H9 (cell line): Measurements from ENCODE around the gene ASS1. TPM values are rescaled to one million over a fixed set of nuclear protein-coding genes. Genes with fewer than 3 reads are reported as not detected.

ENCODE experiments used
- DNase-seq: peaks from one replicate; pipeline ENCODE4 v3.0.0-alpha.2; 2017
- H2AFZ ChIP-seq: one replicate; pipeline ENCODE4 v1.6.1; 2013; ENCODE audit warnings: mild to moderate bottlenecking, low read length, control low read depth, moderate library complexity
- H2AK5ac ChIP-seq: 2 replicates; pipeline ENCODE4 v1.6.1; 2013; ENCODE audit warnings: low read length, control low read depth, mixed read lengths; ENCODE audit not compliant: insufficient read length
- H2BK120ac ChIP-seq: one replicate; pipeline ENCODE4 v1.6.1; 2013; ENCODE audit warnings: low read depth, mild to moderate bottlenecking, low read length, control low read depth, inconsistent platforms; ENCODE audit not compliant: poor library complexity, severe bottlenecking
- H2BK12ac ChIP-seq: 2 replicates; pipeline ENCODE4 v1.6.1; 2013; ENCODE audit warnings: low read length, control low read depth, mixed read lengths, low read depth; ENCODE audit not compliant: insufficient read length
- H2BK15ac ChIP-seq: 2 replicates; pipeline ENCODE4 v1.6.1; 2013; ENCODE audit warnings: low read depth, low read length, control low read depth
- H2BK20ac ChIP-seq: one replicate; pipeline ENCODE4 v1.6.1; 2013; ENCODE audit warnings: low read depth, mild to moderate bottlenecking, low read length, control low read depth, inconsistent platforms; ENCODE audit not compliant: poor library complexity, severe bottlenecking
- H2BK5ac ChIP-seq: 2 replicates; pipeline ENCODE4 v1.6.1; 2013; ENCODE audit warnings: low read length, control low read depth, mixed read lengths; ENCODE audit not compliant: insufficient read length
- H3K14ac ChIP-seq: 2 replicates; pipeline ENCODE4 v1.6.1; 2013; ENCODE audit warnings: low read length, control low read depth; ENCODE audit not compliant: insufficient read depth
- H3K18ac ChIP-seq: 2 replicates; pipeline ENCODE4 v1.6.1; 2013; ENCODE audit warnings: low read depth, mild to moderate bottlenecking, mixed read lengths, low read length, control low read depth; ENCODE audit not compliant: insufficient read length
- H3K23ac ChIP-seq: 2 replicates; pipeline ENCODE4 v1.6.1; 2013; ENCODE audit warnings: low read length, control low read depth, mixed read lengths, low read depth; ENCODE audit not compliant: insufficient read length
- H3K23me2 ChIP-seq: 2 replicates; pipeline ENCODE4 v1.6.1; 2013; ENCODE audit warnings: low read depth, mild to moderate bottlenecking, mixed read lengths, low read length, control low read depth; ENCODE audit not compliant: insufficient read length, poor library complexity, severe bottlenecking
- H3K27ac ChIP-seq: 2 replicates; pipeline ENCODE4 v1.5.1; 2013; ENCODE audit warnings: low read length, control low read depth, mixed read lengths, low read depth; ENCODE audit not compliant: insufficient read length
- H3K27me3 ChIP-seq: 2 replicates; pipeline ENCODE4 v1.6.1; 2013; ENCODE audit warnings: low read length, control low read depth, inconsistent platforms; ENCODE audit not compliant: insufficient read depth
- H3K4ac ChIP-seq: 2 replicates; pipeline ENCODE4 v1.6.1; 2013; ENCODE audit warnings: low read depth, mild to moderate bottlenecking, control low read depth, inconsistent platforms, low read length, moderate library complexity
- H3K4me1 ChIP-seq: 2 replicates; pipeline ENCODE4 v1.6.1; 2013; ENCODE audit warnings: low read length, control low read depth, inconsistent platforms; ENCODE audit not compliant: insufficient read depth
- H3K4me2 ChIP-seq: 2 replicates; pipeline ENCODE4 v1.6.1; 2013; ENCODE audit warnings: low read length, control low read depth, mixed read lengths; ENCODE audit not compliant: insufficient read length, insufficient read depth
- H3K56ac ChIP-seq: 2 replicates; pipeline ENCODE4 v1.6.1; 2013; ENCODE audit warnings: low read depth, mild to moderate bottlenecking, mixed read lengths, low read length, control low read depth; ENCODE audit not compliant: insufficient read length
- H3K79me1 ChIP-seq: 2 replicates; pipeline ENCODE4 v1.6.1; 2013; ENCODE audit warnings: low read depth, mild to moderate bottlenecking, moderate library complexity, low read length, control low read depth, inconsistent platforms; ENCODE audit not compliant: insufficient read depth, poor library complexity, severe bottlenecking
- H3K79me2 ChIP-seq: 2 replicates; pipeline ENCODE4 v1.6.1; 2013; ENCODE audit warnings: low read length, control low read depth, inconsistent platforms; ENCODE audit not compliant: insufficient read depth
- H3K9ac ChIP-seq: 2 replicates; pipeline ENCODE4 v1.6.1; 2013; ENCODE audit warnings: low read length, control low read depth, mixed read lengths; ENCODE audit not compliant: insufficient read length; ENCODE audit errors: extremely low read depth
- H3K9me3 ChIP-seq: one replicate; pipeline ENCODE4 v1.6.1; 2013; ENCODE audit warnings: low read depth, low read length, inconsistent platforms; ENCODE audit not compliant: control insufficient read depth
- H3T11ph ChIP-seq: one replicate; pipeline ENCODE4 v1.6.1; 2013; ENCODE audit warnings: mild to moderate bottlenecking, low read length, control low read depth, inconsistent platforms
- H4K20me1 ChIP-seq: one replicate; pipeline ENCODE4 v1.6.1; 2013; ENCODE audit not compliant: control insufficient read depth, insufficient read length, insufficient read depth
- H4K5ac ChIP-seq: 2 replicates; pipeline ENCODE4 v1.6.1; 2013; ENCODE audit warnings: low read depth, mild to moderate bottlenecking, mixed read lengths, low read length, control low read depth; ENCODE audit not compliant: insufficient read length
- H4K8ac ChIP-seq: replicated peaks from 2 replicates; pipeline ENCODE4 v1.6.1; 2013; ENCODE audit warnings: low read length, control low read depth, mixed read lengths, low read depth; ENCODE audit not compliant: insufficient read length
- H4K91ac ChIP-seq: 2 replicates; pipeline ENCODE4 v1.6.1; 2013; ENCODE audit warnings: low read depth, mild to moderate bottlenecking, moderate library complexity, mixed read lengths, low read length, control low read depth; ENCODE audit not compliant: insufficient read length
- H3K27ac Mint-ChIP-seq, 3 experiments: 2 replicates in 2 of 3; 3 replicates in 1 of 3; pipeline ENCODE4 v1.8.0; 2020 to 2021; ENCODE audit warnings: mixed read lengths in 3 of 3, mild to moderate bottlenecking in 1 of 3, moderate library complexity in 1 of 3
- H3K27me3 Mint-ChIP-seq: 2 replicates; pipeline ENCODE4 v1.8.0; 2021; ENCODE audit warnings: low read depth, mild to moderate bottlenecking, moderate library complexity, mixed read lengths
- H3K36me3 Mint-ChIP-seq, 3 experiments: 2 replicates in 2 of 3; 3 replicates in 1 of 3; pipeline ENCODE4 v1.8.0; 2020 to 2021; ENCODE audit warnings: low read depth in 3 of 3, mixed read lengths in 3 of 3; ENCODE audit not compliant: insufficient read depth in 1 of 3
- H3K4me1 Mint-ChIP-seq, 2 experiments: 2 replicates each; pipeline ENCODE4 v1.8.0; 2020; ENCODE audit warnings: mixed read lengths in 2 of 2
- H3K4me3 Mint-ChIP-seq, 2 experiments: 2 replicates in 1 of 2; 3 replicates in 1 of 2; pipeline ENCODE4 v1.8.0; 2020 to 2021; ENCODE audit warnings: mild to moderate bottlenecking in 2 of 2, mixed read lengths in 2 of 2, moderate library complexity in 1 of 2
- H3K9me3 Mint-ChIP-seq, 2 experiments: 2 replicates in 1 of 2; 3 replicates in 1 of 2; pipeline ENCODE4 v1.8.0; 2020; ENCODE audit warnings: mild to moderate bottlenecking in 2 of 2, mixed read lengths in 2 of 2, moderate library complexity in 1 of 2
- WGBS: extraction: QIAGEN DNeasy Blood & Tissue Kit; methylation state at CpG from one replicate; pipeline ENCODE4 v1.1.7; 2013; ENCODE audit warnings: missing lambda C conversion rate, low lambda C conversion rate, mixed read lengths; ENCODE audit not compliant: insufficient read length; ENCODE audit errors: extremely low coverage; 5-methylcytosine and 5-hydroxymethylcytosine counted together
- total RNA-seq: library from RNA; stranded (reverse); gene quantifications from 2 replicates; pipeline ENCODE4 v1.2.1, GENCODE V29; 2021
- TF ChIP-seq, protein P1 (sequence below): fragments of 200-600 bp; sonication (generic); conservative IDR thresholded peaks from 3 replicates; pipeline ENCODE4 v1.8.0; 2021; ENCODE audit warnings: antibody characterized with exemption, mild to moderate bottlenecking

The ASS1 gene
- total RNA-seq, 1 experiment from 2014 or later: 118 TPM

DNA sequence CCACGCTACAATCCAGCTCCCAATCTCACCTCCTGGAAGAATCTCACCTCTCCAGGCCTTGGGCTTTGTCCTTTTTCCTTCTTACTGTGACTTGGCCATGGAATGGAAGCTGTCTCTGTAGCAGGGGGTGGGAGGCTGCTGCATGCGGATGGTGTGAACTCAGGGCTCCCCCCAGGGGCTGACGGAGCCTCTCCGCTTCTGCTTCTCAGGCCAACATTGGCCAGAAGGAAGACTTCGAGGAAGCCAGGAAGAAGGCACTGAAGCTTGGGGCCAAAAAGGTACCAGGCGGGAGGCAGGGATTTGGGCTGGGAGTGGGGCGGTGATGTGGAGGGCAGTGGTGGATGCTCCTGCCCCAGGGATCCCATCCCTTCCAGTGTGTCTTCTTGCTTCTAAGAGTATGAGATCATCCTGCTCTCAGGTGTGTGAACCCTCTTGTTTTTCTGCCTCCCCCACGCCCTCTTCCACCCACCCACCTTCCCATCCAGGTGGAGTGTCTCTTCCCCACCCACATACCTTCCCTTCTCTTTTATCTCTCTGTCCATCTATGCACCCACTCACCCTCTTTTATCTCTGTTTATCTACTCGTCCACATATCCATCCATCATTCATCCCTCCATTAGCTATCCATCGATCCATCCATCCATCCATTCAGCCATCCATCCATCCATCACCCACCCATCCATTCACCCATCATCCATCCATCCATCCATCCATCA lies 9.5 kb downstream of the ASS1 start:
- H2BK12ac ChIP-seq: no peak overlapping the region
- H2BK15ac ChIP-seq: no peak overlapping the region
- 100% methylated on average over 1 of the region's 10 CpGs for WGBS
- H2BK20ac ChIP-seq: no peak overlapping the region
- no peak overlapping the region for H4K91ac ChIP-seq
- H3K79me2 ChIP-seq: no peaks in the 10 kb centered on the region
- H2BK5ac ChIP-seq: no peak overlapping the region
- peaks cover 5 to 14% (median 9%) of the 10 kb centered on the region in 3 experiments for H3K36me3 Mint-ChIP-seq
- no peak overlapping the region for H3K18ac ChIP-seq
- no peaks in the 10 kb centered on the region; the same call in 1 of the 2 replicates for H3K4me1 ChIP-seq
- no peaks in the 10 kb centered on the region for H3K9me3 Mint-ChIP-seq
- H2BK120ac ChIP-seq: no peak overlapping the region
- H3K27me3 Mint-ChIP-seq: no peaks in the 10 kb centered on the region; the same call in 1 of the 2 replicates
- no peak overlapping the region for H2AFZ ChIP-seq
- DNase-seq: no peak
- H3T11ph ChIP-seq: no peak overlapping the region
- TF ChIP-seq, protein P1, sequence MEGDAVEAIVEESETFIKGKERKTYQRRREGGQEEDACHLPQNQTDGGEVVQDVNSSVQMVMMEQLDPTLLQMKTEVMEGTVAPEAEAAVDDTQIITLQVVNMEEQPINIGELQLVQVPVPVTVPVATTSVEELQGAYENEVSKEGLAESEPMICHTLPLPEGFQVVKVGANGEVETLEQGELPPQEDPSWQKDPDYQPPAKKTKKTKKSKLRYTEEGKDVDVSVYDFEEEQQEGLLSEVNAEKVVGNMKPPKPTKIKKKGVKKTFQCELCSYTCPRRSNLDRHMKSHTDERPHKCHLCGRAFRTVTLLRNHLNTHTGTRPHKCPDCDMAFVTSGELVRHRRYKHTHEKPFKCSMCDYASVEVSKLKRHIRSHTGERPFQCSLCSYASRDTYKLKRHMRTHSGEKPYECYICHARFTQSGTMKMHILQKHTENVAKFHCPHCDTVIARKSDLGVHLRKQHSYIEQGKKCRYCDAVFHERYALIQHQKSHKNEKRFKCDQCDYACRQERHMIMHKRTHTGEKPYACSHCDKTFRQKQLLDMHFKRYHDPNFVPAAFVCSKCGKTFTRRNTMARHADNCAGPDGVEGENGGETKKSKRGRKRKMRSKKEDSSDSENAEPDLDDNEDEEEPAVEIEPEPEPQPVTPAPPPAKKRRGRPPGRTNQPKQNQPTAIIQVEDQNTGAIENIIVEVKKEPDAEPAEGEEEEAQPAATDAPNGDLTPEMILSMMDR: no peak
- H3K4me3 Mint-ChIP-seq: no peak overlapping the region
- H3K14ac ChIP-seq: no peak overlapping the region; the same call in 1 of the 2 replicates
- H3K4me2 ChIP-seq: no peak overlapping the region
- no peak overlapping the region for H3K23ac ChIP-seq
- H4K5ac ChIP-seq: no peak overlapping the region
- H4K8ac ChIP-seq: no peak overlapping the region
- no peak overlapping the region for H3K27ac ChIP-seq
- no peaks in the 10 kb centered on the region for H3K79me1 ChIP-seq
- no peak overlapping the region for H3K56ac ChIP-seq
- H3K27me3 ChIP-seq: no peaks in the 10 kb centered on the region
- no peak overlapping the region; a peak in 1 of 7 replicates for H3K27ac Mint-ChIP-seq
- H4K20me1 ChIP-seq: no peaks in the 10 kb centered on the region
- H3K9ac ChIP-seq: no peak overlapping the region
- no peak overlapping the region for H2AK5ac ChIP-seq
- peaks cover 17 to 25% of the 10 kb centered on the region in 2 experiments for H3K4me1 Mint-ChIP-seq
- H3K4ac ChIP-seq: no peak overlapping the region
- H3K23me2 ChIP-seq: peaks cover 2% of the 10 kb centered on the region
- no peaks in the 10 kb centered on the region for H3K9me3 ChIP-seq
